Fibroblast of skin of scalp (primary cell): ENCODE data around the gene ZDHHC4.
"Not testable (repeated sequence)": the region's sequence is repeated elsewhere in the genome, so short reads cannot be mapped to it uniquely, and the experiment has no call there.

Source experiments
- DNase-seq: peaks from one replicate; pipeline ENCODE4 v3.0.0-alpha.2; 2013

ZDHHC4 gene

DNA sequence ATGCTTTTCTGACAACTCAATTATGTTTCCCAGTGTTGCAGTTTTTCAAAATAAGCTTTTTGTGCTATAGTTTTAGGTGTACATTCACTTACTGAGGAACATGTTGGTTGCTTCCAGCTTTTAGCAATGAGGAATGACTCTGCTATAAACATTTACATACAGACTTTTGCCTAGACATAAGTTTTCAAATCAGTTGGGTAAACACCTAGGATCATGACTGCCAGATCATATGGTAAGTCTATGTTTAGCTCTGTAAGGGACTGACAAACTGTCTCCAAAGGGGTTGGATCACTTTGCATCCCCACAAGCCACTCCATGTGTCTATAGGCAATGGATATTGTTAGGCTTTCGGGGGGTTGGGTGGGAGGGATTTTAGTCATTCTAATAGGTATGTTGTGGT lies 15.1 kb upstream of the ZDHHC4 start:
- DNase-seq = no peak

- no peak for DNase-seq
Observed at GRCh38 chr7:6563936-6564770, 13.1 kb upstream of the ZDHHC4 start.

DNA sequence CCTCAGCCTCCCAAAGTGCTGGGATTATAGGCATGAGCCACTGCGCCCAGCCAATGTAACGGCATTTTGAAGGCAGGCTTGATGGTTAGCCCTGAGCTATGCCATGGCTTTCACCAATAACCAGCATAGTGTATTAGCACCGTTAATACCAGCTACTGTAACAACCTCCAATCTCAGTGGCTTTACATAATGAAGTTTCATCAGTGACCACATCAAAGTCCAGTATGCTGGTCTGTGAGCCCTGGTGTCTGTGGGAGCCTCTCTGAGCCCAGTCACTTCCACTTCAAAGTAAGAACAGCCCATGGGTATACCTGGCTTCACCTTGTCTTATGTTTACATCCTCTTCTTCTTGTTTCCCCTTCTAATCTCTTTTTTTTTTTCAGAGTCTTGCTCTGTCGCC lies 11.6 kb upstream of the ZDHHC4 start:
- no peak for DNase-seq

DNA sequence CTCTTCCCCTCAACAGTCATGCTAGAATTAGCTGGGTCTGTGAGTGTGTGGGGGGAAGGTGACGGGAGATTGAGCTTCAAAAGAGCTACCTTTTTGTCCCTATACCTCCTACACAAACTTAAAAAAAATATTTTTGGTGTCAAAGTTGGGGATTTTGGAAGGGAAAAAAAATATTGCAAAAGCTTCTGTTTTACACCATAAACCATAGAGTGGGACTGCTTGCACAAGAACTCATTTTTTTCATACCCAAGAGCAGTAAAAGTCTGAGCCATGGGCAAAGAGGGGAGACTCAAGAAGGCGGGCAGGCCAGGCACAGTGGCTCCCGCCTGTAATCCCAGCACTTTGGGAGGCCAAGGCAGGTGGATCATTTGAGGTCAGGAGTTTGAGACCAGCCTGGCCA lies 9.4 kb upstream of the ZDHHC4 start:
- DNase-seq = no peak

DNA sequence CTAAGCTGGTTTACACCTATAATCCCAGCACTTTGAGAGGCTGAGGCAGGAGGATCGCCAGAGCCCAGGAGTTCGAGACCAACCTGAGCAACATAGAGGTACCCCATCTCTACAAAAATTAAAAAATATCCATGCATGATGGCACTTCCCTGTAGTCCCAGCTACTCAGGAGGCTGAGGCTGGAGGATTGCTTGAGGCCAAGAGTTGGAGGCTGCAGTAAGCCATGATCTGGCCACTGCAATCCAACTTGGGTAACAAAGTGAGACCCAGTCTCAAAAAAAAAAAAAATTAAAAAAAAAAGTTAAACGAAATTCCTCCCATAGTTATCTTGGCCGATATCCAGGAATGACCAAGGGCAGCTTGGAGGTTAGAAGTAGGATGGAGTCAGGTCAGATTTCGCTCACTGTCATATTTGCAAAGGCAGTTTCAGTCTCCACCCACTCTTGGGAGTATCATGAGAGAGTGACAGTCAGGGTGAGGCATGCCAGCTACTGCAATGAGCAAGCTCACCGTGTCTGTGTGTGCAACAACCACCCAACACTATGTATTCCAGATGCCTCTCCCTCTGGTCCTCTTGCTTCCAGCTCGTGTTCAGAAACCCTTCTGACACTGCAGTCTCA lies 6.0 kb upstream of the ZDHHC4 start:
- DNase-seq = no peak

DNA sequence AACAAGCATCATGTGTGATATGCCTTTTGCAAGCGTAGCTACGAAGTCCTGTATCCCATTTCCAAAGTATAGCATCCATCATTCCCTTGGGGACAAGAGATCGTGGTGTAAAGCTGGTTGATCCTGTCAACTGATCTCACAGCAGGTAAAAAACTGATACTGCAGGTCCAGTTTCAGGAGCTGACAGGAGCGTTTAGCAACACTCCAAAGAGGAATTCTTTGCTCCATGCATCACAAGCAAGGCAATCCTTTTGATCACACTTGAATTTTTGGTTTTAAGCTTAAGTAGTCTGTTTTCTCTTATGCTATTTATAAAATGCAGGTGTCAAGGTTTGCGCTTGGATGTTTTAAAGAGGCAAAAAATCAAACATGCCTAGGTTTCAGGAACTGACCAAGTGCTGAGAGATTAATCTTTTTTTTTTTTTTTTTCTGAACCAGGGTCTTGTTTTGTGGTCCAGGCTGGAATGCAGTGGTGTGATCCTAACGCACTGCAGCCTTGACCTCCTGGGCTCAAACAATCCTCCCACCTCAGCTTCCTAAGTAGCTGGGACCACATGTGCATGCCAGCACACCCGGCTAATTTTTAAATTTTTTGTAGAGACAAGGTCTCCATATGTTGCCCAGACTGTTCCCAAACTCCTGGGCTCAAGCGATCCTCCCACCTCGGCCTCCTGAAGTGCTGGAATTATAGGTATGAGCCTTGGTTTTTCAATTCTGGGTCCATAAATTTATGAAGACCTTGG lies 1.8 kb upstream of the ZDHHC4 start:
- DNase-seq = no peak

GRCh38 chr7:6576024-6576866 lies 1.0 kb upstream of the ZDHHC4 start:
- DNase-seq = no peak

GRCh38 chr7:6576867-6577368 lies 336 bp upstream of the ZDHHC4 start:
- DNase-seq = not testable (repeated sequence)

DNA sequence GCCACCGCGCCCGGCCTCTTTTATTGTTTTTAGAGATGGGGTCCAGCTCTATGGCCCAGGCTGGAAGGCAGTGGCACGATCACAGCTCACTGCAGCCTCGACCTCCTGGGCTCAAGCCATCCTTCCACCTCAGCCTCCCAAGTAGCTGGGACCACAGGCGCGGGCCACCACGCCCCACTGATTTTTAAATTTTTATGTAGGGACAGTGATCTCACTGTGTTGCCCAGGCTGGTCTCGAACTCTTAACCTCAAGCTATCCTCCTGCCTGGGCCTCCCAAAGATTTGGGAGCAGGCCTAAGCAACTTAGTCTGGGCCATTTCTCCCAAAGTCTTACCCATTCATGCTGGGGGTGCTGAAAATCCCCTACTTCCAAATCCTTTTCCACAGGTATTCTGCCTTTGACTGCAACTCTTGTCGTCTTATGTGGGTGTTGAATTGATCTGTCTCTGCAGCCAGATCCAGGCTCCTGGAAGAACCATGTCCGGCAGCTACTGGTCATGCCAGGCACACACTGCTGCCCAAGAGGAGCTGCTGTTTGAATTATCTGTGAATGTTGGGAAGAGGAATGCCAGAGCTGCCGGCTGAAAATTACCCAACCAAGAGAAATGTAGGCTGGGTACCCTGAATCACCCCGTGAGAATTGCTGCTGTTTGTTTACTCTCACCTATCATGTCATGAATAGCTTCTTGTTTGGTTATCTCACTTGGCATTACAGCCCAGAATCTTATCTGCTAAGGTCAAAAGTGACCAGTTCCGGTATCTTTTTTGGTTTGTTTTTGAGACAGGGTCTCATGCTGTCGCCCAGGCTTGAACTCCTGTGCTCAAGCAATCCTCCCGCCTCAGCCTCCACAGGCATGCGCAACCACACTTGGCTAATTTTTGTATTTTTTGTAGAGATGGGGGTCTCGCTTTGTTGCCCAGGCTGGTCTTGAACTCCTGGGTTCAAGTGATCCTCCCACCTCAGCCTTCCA lies 1.1 kb downstream of the ZDHHC4 start:
- DNase-seq = no peak

DNA sequence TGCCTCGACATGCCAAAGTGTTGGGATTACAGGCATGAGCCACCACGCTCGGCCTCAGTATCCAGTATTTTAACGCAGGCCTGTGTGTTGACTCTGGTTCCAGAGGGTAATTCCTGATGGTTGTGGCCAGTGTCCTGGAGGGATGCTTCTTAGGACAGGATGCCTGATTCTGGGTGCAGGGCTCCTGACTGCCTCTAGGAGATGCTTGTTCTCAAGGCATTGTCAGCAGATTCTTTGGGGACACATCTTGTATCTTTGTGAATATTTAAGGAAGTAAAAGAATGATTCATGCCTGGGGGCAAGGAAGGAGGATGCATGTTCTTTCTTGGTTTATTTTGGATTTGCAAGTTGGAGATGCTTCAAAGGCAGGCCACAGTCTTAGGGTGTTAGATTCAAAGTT lies 2.2 kb downstream of the ZDHHC4 start:
- DNase-seq = no peak

GRCh38 chr7:6585746-6586432 lies 8.6 kb downstream of the ZDHHC4 start:
- DNase-seq = not testable (repeated sequence)

GRCh38 chr7:6588566-6588965 lies 11.3 kb downstream of the ZDHHC4 start:
- DNase-seq = no peak

DNA sequence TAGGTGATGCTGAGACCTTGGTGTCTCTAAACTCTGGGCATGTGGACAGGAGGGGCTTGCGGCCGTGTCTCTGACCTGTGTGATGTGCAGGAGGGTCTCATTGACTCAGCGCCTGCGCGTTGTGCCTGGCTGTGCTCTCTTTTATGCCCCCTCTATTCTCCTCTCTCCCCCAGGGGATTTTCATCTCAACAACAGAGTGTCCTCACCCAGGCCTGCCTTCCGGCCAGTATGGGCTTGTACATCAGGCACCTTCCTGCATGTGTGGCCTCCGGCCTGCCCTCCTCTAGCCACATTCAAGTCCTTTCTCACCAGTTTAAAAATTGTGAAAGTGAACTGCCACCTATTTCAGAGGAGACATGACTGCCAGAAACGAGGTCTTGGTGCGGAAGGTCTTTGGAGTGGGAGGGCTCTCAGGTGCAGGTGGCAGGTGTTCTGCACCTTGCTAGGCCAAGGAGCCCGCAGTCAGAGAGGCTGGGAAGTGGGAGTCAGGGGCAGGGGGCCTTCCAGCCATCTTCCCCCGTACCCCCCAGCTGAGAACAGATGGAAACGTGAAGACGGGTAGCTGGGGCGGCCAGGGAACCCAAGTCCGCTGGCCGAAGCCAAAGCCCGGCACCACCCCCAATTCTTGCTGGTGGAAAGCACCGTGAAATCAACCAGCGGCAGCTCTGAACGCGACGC lies 12.0 kb downstream of the ZDHHC4 start:
- DNase-seq = no peak

DNA sequence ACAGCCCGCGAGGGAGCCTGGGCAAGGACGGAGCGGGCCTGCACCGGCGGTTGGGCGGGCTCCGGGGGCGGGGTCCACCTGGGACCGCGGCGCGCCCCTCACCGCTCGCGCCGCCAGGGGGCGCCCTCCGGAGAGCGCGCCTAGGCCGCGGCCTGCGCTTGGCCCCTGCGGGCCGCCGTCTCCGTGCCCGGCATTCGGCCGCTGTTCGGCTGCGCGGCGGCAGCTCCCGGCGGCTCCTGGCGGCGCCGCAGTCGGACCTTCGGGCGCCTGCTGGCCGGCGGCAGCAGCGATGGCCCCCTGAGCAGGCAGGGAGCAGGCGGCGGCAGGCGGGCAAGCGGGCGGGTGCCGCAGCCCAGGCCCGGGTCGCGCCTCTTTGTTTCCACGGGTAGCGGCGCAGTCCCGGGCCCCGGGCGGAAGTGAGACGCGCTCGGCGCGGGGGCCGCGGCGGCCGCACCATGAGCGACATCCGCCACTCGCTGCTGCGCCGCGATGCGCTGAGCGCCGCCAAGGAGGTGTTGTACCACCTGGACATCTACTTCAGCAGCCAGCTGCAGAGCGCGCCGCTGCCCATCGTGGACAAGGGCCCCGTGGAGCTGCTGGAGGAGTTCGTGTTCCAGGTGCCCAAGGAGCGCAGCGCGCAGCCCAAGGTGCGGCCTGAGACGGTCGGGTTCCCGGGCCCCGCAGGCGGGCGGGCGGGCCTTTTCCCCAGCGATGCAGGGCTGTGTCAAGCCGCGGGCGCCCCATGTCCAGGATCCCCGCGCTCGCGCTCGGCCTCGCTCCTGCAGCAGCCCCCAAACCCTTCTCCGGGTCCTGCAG lies 12.8 kb downstream of the ZDHHC4 start, which contains the start of gene INTS15:
Gene INTS15, plus strand, starts transcription at position 193 of the 816 bp plus-strand sequence. Its CDS starts 263 bp downstream, at position 456.
- DNase-seq = peak; percentile 85

DNA sequence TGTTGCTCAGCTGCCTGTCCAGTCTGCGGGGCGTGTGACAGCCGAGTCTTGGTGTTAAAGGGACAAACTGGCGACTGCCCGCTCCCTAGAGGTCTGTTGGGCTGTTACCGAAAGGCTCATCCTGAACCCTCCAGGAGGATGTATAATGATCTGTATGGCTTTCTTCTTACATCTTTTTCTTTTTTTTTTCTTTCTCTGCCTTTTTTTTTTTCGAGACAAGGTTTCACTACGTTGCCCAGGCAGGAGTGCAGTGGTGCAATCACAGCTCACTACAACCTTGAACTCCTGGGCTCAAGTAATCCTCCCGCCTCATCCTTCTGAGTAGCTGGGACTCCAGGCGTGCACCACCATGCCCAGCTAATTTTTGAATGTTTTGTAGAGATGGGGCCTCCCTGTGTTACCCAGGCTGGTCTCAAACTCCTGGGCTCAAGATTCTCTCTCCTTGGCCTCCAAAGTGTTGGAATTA lies 13.4 kb downstream of the ZDHHC4 start:
- DNase-seq = no peak

- no peak for DNase-seq
Observed at GRCh38 chr7:6600093-6600492, 22.8 kb downstream of the ZDHHC4 start.

DNA sequence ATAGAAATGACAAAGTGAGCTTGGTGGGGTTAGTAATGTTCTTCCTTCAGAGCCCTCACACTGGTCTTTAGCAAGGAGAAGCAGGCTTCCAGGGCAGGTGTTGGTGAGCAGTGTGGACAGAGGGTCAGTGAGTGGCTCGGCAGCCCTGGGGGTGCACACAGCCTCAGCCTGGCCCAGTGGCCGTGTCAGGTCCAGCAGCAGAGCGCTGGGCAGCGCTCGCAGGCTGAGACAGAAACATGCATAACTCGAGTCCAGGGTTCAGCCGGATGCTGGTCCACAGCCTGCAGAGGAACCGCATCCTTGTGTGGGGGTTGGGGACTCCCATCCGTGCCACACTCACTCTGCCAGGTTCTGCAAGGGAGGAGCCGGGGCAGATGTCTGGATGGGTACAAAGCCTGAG lies 27.2 kb downstream of the ZDHHC4 start:
- no peak for DNase-seq

DNA sequence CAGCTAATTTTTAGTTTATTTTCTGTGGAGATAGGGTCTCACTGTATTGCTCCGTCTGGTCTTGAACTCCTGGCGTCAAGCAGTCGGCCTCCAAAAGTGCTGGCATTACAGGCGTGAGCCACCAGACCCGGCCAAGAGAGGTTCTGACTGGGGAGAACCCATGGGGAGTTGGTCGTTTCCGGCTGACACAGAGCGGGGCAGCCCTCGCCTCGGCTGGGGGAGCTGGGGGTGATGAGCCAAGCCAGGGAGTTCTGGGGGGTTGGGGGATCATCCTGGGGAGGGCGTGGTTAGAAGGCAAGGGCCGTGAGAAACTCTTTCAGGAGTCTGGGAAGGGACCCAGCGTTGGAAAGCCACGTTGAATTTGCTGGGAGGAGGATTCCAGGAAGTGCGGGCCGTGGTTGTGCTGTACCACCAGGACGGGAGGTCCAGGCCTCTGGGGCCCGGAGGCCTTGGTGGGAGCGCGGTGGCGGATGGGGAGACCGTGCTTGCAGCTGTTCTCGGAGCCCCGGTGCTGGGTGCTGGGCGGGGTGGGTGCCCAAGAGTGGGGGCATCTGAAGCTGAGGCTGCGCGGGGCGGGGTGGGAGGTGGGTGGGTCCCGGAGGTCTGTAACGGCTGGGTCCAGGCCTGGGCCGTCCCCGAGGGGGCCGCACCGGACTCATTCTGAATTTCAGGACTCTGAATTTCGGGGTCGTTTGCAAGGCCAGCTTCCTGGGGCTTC lies 29.8 kb downstream of the ZDHHC4 start:
- DNase-seq = no peak
